NCI-H1436 treated with DMSO at 0.1 percent for 48 hours (cell line): Measurements from ENCODE around the gene ANGPTL8.

Source experiments
- DNase-seq: peaks from one replicate; lab custom pipeline; 2025; lab: John Stamatoyannopoulos, UW

ANGPTL8 gene

DNA sequence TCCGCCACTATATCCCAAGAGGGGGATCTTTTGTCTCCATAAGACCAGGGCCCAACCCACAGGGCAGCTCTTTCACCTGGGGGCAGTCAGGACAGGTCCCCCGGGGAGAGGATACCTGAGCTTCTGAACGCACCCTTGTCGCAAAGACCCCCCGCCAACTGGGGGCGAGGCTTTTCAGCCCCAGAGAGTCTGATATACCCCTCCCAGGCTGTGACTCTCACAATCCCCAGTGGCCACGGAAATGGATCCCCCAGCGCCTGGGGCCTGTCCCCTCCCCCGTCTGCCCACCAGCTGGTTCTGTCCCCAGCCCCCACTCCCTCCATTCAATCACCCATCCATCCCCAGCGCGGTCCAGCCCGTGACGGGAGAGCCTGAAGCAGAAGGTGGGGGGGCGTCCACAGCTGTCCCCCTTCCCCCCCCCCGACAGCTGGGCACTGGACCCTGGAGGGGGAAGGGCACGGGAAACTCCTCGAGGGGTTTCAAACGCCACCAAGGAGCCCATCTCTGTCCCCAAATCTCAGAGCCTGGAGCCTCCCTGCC lies 22.1 kb downstream of the ANGPTL8 start:
- DNase-seq: no peak

DNA sequence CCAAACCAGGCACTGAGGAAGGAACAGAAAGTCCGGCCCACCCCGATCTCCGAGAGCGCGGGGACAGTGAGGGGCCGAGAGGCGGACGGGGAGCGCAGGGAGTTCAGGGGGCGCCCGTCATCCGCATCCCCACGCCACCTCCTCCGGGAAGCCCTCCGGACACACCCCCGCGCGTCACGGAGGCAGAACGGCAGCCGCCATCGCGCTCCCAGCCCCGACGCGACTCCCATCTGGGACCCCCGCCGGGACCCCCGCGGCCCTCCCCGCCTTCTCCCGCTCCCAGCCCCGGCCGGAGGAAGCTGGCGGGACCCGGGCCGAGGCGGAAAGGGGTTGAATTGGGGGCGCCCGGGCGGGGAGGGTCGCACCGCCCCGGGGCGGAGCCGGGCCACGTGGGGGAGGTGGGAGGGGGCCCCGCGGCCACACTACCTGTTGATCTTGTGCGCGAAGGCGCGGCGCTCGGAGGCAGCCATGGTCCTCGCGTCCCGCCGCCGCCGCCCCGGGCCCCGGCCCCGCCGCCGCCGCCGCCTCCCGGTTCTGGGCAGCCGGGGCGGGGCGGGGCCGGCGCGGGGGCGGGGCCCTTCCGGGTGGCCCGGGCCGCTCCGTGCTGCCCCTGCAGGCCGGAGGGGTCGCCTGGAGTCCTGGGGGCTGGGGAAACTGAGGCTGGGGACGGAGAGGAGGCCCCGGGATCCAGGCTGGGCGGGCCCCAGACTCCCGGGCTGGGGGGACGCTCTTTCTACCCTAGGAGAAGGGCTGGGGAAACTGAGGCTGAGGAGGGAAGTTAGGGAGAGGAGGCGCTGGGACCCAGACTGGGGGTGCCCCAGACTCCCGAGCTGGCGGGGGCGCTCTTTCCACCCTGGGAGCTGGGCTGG lies 22.8 kb downstream of the ANGPTL8 start, which contains the start of gene DOCK6:
TSS of gene DOCK6 (minus strand) at position 554 of the 869 bp plus-strand sequence. CDS start at position 470, 84 bp downstream.
- DNase-seq: no peak

GRCh38 chr19:11263726-11264125 lies 24.3 kb downstream of the ANGPTL8 start:
- DNase-seq: no peak

DNA sequence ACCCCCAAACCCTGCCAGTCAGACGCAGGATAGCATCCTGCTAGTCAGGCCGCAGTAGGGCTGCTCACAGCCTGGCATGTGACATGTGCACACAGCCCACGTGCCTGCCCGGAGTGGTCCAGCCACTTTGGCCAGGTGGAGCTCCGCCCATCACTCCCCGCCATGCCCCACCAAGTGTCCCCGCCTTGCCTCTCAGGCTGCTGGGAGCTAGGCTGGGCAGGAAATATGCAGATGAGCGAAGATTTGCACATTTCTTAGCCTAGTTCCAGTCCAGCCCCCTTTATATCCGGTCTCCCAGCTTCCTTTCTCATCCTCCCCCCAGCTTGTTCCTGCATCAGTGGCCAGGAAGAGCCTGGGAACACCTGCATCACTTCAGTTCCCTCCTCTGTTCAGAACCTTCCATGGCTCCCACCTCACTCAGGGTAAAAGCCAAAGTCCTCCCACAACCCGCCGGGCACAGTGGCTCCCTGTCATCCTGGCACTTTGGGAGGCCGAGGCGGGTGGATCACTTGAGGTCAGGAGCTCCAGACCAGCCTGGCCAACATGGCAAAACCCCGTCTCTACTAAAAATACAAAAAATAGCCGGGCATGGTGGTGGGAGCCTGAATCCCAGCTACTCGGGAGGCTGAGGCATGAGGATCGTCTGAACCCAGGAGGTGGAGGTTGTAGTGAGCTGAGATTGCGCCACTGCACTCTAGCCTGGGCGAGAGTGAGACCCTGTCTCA lies 25.2 kb downstream of the ANGPTL8 start:
- DNase-seq: no peak

- no peak for DNase-seq
These were observed 25.9 kb downstream of the ANGPTL8 start for GRCh38 chr19:11265177-11265784.

- DNase-seq: no peak
These were observed 26.4 kb downstream of the ANGPTL8 start for GRCh38 chr19:11265785-11266236.

- no peak for DNase-seq
These were observed 28.1 kb downstream of the ANGPTL8 start for GRCh38 chr19:11267316-11268085.

DNA sequence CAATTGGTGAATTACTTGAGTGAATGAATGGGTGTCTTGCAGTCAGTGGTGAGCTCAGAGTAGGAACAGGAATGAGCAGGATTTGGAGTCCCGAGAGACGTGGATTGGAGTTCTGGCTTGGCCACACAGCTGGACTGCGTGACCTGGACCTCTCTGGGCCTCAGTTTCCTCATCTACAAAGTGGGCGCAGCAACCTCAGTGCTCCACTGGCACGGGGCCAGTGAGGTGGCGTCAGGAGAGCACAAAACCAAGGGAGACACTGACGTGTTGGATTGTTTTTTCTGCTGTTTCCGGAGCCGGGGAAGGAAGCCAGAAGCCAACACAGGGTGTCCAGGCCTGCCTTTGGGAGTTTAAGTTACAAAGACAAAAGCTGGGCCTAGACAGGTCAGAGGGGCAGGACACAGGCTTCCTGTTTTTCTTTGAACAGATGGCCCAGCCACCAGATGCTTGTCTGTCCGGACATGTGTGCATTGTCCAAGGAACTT lies 29.4 kb downstream of the ANGPTL8 start:
- no peak for DNase-seq

DNA sequence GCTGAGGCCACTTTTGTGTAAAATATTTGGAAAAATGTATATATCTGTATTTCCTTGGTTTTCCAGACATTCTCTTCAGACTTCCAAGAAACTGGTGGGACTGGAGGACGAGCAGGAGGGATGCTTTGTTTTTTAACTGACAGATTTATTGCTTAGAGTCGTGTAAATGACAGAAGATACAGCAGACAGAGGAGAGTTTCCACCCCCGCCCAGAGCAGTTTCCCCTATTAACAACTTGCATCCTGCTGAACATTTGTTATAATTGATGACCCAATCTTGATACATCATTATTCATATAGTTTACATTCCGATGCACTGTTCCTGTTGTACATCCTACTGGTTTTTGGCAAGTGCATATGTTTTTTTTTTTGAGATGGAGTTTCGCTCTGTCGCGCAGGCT lies 30.0 kb downstream of the ANGPTL8 start:
- no peak for DNase-seq

DNA sequence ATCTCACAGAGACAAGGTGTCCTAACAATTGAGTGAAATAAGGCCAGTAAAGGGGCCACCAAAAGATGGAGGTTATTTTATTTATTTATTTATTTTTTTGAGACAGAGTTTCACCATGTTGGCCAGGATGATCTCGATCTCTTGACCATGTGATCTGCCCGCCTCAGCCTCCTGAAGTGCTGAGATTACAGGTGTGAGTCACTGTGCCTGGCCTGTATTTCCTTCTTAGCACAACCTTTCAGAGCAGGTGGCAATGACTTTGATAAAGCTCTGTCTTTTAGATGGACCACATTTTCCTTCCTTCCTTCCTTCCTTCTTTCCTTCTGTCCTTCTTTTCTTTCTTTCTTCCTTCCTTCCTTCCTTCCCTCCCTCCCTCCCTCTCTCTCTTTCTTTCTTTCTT lies 33.9 kb downstream of the ANGPTL8 start:
- DNase-seq: no peak

GRCh38 chr19:11273989-11274388 lies 34.6 kb downstream of the ANGPTL8 start:
- no peak for DNase-seq

DNA sequence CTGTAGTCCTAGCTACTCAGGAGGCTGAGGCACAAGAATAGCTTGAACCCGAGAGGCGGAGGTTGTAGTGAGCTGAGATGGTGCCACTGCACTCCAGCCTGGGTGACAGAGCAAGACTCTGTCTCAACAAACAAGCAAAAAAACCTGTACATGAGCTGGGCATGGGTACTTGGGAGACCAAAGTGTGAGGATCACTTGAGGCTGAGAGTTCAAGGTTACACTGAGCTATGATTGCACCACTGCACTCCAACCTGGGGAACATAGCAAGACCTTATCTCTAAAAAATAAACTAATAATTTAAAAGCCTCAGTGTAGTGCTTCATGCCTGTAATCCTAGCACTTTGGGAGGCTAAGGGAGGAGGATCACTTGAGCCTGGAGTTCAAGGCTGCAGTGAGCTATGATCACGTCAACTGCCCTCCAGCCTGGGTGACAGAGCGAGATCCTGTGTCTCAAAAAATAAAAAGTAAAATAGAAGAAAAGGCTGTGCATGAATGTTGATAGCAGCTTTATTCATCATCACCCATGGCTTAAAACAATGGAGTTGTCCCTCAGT lies 35.2 kb downstream of the ANGPTL8 start:
- DNase-seq: no peak

- DNase-seq: no peak
These were observed 39.3 kb downstream of the ANGPTL8 start for GRCh38 chr19:11278670-11279069.

GRCh38 chr19:11279505-11280236 lies 40.3 kb downstream of the ANGPTL8 start:
- no peak for DNase-seq

GRCh38 chr19:11281356-11282049 lies 42.1 kb downstream of the ANGPTL8 start:
- no peak for DNase-seq

GRCh38 chr19:11284515-11284914 lies 45.1 kb downstream of the ANGPTL8 start:
- DNase-seq: no peak

- no peak for DNase-seq
These were observed 47.0 kb downstream of the ANGPTL8 start for GRCh38 chr19:11286312-11286974.

DNA sequence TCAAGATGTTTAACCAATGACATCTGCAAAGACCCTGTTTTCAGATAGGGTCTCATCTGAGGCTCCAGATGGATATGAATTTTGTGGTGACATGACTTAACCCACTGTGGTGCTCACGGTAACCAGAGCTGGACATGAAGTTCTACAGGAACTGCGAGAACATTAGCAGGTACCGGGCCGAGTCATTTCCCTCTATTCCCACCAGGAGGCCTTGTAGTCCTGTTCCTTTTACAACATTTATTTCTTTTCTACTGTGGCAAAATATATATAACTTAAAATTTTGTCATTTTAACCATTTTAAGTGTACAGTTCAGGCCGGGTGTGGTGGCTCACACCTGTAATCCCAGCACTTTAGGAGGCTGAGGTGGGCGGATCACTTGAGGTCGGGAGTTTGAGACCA lies 48.9 kb downstream of the ANGPTL8 start:
- DNase-seq: no peak

- no peak for DNase-seq
These were observed 50.8 kb downstream of the ANGPTL8 start for GRCh38 chr19:11290256-11290655.
